COR-L47 (cell line): ENCODE data around the gene TFAP2E.
"Not testable (repeated sequence)": the region's sequence is repeated elsewhere in the genome, so short reads cannot be mapped to it uniquely, and the experiment has no call there.

ENCODE experiments used
- DNase-seq: peaks from one replicate; lab custom pipeline; 2025; lab: John Stamatoyannopoulos, UW

Gene TFAP2E

DNA sequence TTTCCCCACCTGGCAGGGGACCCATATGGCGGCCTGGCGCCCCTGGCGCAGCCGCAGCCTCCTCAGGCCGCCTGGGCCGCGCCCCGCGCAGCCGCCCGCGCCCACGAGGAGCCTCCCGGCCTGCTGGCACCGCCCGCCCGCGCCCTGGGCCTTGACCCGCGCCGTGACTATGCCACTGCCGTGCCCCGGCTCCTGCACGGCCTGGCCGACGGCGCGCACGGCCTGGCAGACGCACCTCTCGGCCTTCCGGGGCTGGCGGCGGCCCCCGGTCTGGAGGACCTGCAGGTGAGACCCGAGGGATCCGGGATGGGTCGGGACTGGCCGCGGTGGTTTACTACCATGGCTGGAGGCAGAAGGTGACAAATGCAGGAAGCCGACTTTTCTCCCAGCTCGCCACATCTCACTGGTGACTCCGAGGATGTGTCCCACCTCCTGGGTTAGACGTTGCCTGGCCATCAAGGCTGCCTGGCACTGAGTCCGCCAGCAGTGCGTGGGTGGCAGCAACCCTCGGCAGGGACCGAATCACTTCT is 1.1 kb downstream of the TFAP2E start:
- DNase-seq, result no peak

GRCh38 chr1:35574655-35575415 is 1.7 kb downstream of the TFAP2E start:
- no peak for DNase-seq

GRCh38 chr1:35575416-35575958 is 2.4 kb downstream of the TFAP2E start:
- no peak for DNase-seq

GRCh38 chr1:35576061-35576765 is 3.1 kb downstream of the TFAP2E start:
- DNase-seq, result no peak

DNA sequence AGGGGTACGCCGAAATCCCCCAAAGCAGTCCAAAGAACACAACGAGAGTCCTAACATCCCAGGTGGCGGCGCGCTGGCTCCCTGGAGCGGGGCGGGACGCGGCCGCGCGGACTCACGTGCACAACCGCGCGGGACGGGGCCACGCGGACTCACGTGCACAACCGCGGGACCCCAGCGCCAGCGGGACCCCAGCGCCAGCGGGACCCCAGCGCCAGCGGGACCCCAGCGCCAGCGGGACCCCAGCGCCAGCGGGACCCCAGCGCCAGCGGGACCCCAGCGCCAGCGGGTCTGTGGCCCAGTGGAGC is 3.6 kb downstream of the TFAP2E start:
- not testable (repeated sequence) for DNase-seq

GRCh38 chr1:35577071-35577998 is 4.2 kb downstream of the TFAP2E start:
- no peak for DNase-seq

- no peak for DNase-seq
Observed at GRCh38 chr1:35580949-35581388, 7.9 kb downstream of the TFAP2E start.

- DNase-seq, result not testable (repeated sequence)
Observed at GRCh38 chr1:35581621-35582020, 8.5 kb downstream of the TFAP2E start.

- DNase-seq, result no peak
Observed at GRCh38 chr1:35585281-35585680, 12.2 kb downstream of the TFAP2E start.

GRCh38 chr1:35585805-35586204 is 12.7 kb downstream of the TFAP2E start:
- not testable (repeated sequence) for DNase-seq

DNA sequence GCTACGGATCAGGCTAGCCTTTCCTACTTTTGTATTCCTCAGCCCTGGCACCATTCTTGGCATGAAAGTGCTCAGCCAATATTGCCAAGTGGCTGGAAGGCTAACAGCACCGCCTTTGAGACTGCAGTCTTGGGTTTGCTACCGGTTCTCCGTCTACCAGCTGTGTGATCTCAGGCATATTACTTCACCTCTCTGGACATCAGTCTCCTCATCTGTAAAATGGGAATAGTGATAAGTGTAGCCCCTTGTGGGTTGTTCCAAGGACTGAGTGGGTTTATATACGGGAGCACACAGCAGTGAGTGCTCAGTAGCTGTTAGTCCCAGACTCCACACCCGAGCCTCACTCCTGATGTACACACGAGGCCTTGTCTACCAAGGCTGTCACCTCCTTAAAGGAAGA is 13.7 kb downstream of the TFAP2E start:
- no peak for DNase-seq

- DNase-seq, result no peak
Observed at GRCh38 chr1:35587736-35588135, 14.6 kb downstream of the TFAP2E start.

DNA sequence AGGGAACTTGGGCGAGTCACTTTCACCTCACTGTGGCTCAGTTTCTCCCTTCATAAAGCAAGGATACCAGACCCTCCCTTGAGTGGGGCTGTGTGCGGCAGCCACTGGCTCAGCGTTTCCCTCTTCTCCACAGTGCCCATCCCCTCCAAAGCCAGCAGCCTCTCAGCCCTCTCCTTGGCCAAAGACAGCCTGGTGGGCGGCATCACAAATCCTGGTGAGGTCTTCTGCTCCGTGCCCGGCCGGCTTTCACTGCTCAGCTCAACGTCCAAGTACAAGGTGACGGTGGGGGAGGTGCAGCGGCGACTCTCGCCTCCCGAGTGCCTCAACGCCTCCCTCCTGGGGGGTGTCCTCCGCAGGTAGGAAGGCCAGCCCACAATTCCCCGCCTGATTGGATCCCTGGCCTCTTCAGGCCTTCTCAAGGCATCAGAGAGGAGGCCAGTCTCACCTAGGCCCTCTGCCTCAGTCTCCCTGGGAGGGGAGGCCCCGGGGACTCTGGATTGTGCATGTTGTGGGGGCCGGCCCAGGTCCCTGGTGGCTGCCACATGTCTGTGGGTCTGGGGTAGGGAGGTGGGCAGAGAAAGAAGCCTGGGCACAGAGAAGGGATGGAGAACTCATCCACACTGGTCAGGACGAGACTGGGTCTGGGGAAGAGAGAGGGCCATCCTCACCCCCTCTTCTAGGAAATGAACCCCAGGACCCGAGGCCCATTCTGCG is 15.2 kb downstream of the TFAP2E start:
- DNase-seq, result no peak

- DNase-seq, result no peak
Observed at GRCh38 chr1:35589516-35590427, 16.7 kb downstream of the TFAP2E start.

DNA sequence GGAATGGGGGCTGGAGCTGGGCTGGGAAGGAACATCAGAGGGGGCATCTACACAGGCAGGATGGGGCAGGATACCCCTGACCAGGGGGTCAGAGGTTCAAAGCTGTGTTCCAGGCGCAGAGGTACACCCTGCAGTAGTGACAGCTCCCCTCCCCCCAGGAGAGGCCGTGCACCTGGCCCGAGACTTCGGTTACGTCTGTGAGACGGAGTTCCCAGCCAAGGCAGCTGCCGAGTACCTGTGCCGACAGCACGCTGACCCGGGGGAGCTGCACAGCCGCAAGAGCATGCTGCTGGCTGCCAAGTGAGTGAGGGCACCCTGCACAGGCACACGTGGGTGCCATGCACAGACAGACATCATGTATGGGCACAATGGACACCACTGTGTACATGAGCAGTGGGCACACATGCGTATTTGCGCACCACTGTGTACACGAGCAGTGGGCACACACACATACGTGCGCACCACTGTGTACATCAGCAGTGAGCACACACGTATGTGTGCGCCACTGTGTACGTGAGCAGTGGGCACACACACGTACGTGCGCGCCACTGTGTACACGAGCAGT is 17.4 kb downstream of the TFAP2E start:
- no peak for DNase-seq

GRCh38 chr1:35591211-35591610 is 18.1 kb downstream of the TFAP2E start:
- no peak for DNase-seq

GRCh38 chr1:35592991-35593769 is 20.1 kb downstream of the TFAP2E start:
- no peak for DNase-seq

DNA sequence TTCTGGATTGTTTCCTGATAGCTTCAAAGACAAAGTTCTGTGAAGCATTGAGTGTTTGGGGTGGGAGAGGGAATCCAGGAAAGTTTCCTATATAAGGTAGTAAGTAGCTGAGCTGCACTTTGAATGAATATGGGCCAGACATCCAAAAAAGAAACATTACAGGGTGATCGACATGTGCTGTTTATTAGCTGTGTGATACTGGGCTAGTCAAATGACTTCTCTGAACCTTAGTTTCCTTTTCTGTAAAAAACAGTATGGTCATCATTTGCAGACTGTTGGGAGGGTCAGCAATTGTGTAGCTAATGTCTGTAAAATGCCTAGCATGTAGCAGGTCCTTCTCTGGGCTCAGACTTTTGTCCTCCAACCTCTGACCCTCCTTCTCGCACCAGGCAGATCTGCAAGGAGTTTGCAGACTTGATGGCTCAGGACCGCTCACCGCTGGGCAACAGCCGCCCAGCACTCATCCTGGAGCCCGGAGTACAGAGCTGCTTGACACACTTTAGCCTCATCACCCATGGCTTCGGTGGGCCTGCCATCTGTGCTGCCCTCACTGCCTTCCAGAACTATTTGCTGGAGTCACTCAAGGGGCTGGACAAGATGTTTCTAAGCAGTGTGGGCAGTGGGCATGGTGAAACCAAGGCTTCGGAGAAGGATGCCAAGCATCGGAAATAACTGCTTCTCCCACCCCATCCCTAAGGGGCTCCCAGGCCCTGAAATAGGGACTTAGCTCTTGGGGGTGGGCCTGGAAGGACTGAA is 21.1 kb downstream of the TFAP2E start:
- no peak for DNase-seq
